Prostate gland (tissue), 2 donors: ENCODE data around the gene AFAP1. TPM values are rescaled to one million over a fixed set of nuclear protein-coding genes. Genes with fewer than 3 reads are reported as not detected.
A peak's percentile ranks its signal among the peaks of the same experiment; 100 is the strongest.

Experiments used
- DNase-seq: peaks from one replicate; pipeline ENCODE4 v3.0.0-alpha.2; 2019; ENCODE audit warnings: low spot score
- H3K27ac ChIP-seq, 2 donors: fragments of 200-600 bp; sonication (generic); 2 replicates each; pipeline ENCODE4 v1.5.1; 2017 to 2019
- H3K27me3 ChIP-seq: fragments of 200-600 bp; sonication (generic); replicated peaks from 2 replicates; pipeline ENCODE4 v1.5.1; 2019; ENCODE audit not compliant: insufficient read depth
- H3K36me3 ChIP-seq, 2 donors: fragments of 200-600 bp; sonication (generic); 1 replicate in 1 of 2; 2 replicates in 1 of 2; pipeline versions ENCODE4 v1.5.1 to v1.8.1; 2017 to 2019
- H3K4me1 ChIP-seq: fragments of 200-600 bp; sonication (generic); replicated peaks from 2 replicates; pipeline ENCODE4 v1.5.1; 2019
- H3K4me3 ChIP-seq, 2 donors: fragments of 200-600 bp; sonication (generic); 2 replicates each; pipeline ENCODE4 v1.5.1; 2017 to 2019
- H3K9me3 ChIP-seq: fragments of 200-600 bp; sonication (generic); 2 replicates; pipeline ENCODE4 v1.5.1; 2017
- POLR2A ChIP-seq: fragments of 450-650 bp; IDR thresholded peaks from one replicate; pipeline ENCODE4 v1.6.1; 2016; ENCODE audit warnings: antibody characterized with exemption, mild to moderate bottlenecking
- POLR2AphosphoS5 ChIP-seq: sonication (generic); formaldehyde crosslinking; IDR thresholded peaks from one replicate; pipeline ENCODE4 v1.6.1; 2017; ENCODE audit warnings: antibody characterized with exemption
- WGBS: methylation state at CpG from one replicate; pipeline ENCODE4 v1.1.5; 2018; 5-methylcytosine and 5-hydroxymethylcytosine counted together
- intact Hi-C: fragments of 100-400 bp; cut with DNase I; formaldehyde crosslinking; loops from one replicate; pipeline ENCODE4 v1.14.2; 2022
- total RNA-seq, 2 donors: library from RNA; depleted of rRNA; stranded (reverse); fragments of >200 nt; gene quantifications; one replicate each; pipeline ENCODE4 v1.1.0, GENCODE V29; 2016
- TF ChIP-seq, protein P1 (sequence below), 4 experiments: fragments of 200-600 bp in 2 of 4; fragments of 450-650 bp in 2 of 4; sonication (generic) in 2 of 4; IDR thresholded peaks; 1 replicate in 3 of 4; 2 replicates in 1 of 4; pipeline ENCODE4 v1.5.1; 2016 to 2019; ENCODE audit warnings: antibody characterized with exemption in 4 of 4, mild to moderate bottlenecking in 2 of 4, moderate library complexity in 2 of 4

Gene AFAP1
- total RNA-seq, 2 donors from 2014 or later, result 17.5 to 19.8 TPM

DNA sequence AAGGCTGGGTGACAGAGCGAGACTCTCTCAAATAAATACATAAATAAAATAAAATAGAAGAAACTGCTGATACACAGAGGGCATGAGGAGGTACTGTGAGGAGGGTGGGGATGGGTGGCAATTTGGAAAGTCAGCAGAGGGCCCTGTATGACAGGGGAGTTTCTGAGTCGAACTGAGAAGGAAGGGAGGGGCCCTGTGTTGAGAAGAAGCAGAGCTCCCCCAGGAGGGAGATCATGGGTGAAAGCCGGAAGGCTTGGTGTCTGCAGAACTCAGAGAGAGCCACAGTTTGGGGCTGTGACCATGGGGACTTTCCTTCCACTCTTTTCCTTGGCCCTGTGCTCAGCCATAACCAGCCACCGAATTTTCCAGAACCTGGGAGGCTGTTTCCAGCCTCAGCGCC is 24.8 kb upstream of the AFAP1 start:
- WGBS, result 87% methylated on average over 5 of the region's 5 CpGs
- TF ChIP-seq, protein P1, sequence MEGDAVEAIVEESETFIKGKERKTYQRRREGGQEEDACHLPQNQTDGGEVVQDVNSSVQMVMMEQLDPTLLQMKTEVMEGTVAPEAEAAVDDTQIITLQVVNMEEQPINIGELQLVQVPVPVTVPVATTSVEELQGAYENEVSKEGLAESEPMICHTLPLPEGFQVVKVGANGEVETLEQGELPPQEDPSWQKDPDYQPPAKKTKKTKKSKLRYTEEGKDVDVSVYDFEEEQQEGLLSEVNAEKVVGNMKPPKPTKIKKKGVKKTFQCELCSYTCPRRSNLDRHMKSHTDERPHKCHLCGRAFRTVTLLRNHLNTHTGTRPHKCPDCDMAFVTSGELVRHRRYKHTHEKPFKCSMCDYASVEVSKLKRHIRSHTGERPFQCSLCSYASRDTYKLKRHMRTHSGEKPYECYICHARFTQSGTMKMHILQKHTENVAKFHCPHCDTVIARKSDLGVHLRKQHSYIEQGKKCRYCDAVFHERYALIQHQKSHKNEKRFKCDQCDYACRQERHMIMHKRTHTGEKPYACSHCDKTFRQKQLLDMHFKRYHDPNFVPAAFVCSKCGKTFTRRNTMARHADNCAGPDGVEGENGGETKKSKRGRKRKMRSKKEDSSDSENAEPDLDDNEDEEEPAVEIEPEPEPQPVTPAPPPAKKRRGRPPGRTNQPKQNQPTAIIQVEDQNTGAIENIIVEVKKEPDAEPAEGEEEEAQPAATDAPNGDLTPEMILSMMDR (IDR thresholded peaks at IDR 0.05), result no peak
- no peak for TF ChIP-seq POLR2AphosphoS5
- TF ChIP-seq POLR2A, result no peak
- intact Hi-C loops, result no loop called here

DNA sequence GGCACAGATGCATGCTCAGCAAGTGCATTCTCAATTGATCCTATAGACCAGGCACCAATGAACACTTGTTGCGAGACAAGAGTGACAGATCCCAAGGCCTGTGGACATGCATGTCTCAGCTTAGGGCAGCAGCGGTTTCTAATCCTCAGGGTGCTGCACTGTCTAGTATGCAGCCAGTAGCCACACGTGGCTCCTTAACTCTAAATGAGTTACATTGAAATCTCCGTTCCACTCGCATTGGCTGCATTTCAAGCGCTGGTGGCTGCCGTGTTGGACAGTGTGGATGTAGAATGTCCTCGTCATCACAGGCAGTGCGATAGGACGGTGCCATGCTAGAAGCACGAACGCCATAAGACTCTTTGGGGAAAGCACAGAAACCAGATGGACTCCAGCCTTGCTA is 24.0 kb upstream of the AFAP1 start:
- WGBS, result 96% methylated on average over 12 of the region's 12 CpGs
- Histone ChIP-seq H3K4me1 (peaks cover 7% of the 10 kb centered on the region), H3K9me3 (no peaks in the 10 kb centered on the region), H3K27ac (no peak overlapping the region), H3K36me3 (no peaks in the 10 kb centered on the region), H3K4me3 (no peak overlapping the region), H3K27me3 (no peaks in the 10 kb centered on the region)
- intact Hi-C loops, result no loop called here
- no peak for DNase-seq
- TF ChIP-seq POLR2A, result no peak
- no peak for TF ChIP-seq POLR2AphosphoS5
- TF ChIP-seq, protein P1 (IDR thresholded peaks at IDR 0.05), result no peak

More for the DNA sequence above, 24.8 kb upstream of the AFAP1 start:
- Histone ChIP-seq H3K27me3 (no peaks in the 10 kb centered on the region), H3K4me1 (peaks cover 7% of the 10 kb centered on the region), H3K27ac (peak overlapping the region; percentile 38 to 49), H3K9me3 (no peaks in the 10 kb centered on the region), H3K36me3 (no peaks in the 10 kb centered on the region), H3K4me3 (no peak overlapping the region)
- DNase-seq, result no peak

DNA sequence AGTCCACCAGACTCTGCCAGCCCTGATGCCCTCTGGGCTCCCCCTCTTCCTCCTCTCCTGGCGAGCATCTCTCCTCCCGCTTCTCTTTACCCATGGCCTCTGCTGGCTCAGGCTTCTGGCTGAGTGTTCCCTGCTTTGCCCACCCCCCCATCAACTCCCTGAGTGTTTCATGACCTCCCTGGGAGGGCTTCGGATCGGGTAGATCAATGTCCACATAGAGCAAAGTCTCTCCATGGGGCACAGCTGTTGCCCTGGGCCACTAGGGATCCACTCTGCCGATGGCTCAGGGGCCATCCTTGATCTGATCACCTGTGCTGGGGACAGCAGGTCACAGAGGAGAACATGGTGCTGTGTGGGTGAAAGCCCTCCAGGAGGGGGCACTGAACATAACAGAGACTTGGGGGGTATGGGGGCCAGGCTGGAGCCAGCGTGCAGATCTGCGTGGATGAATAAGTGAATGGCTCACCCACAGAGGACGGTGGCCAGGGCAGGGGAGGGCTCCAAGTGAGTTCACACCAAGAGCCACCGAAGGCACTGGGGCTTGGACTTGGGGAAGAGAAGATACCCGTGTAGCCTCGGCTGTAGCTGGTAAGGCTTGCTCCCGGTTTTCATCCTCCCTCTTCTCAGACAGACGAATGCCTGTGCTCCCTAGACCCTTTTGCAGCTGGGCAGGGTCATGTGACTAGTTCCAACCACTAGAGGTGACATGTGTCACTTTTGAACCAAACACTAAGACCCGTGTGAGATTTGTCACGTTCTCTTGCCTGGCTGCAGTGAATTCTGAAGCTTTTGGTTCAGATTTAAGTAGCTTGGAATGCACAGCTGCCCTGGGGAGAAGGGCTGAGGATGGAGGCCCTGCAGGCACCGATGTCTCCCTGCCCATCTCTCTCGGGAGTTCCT is 23.2 kb upstream of the AFAP1 start:
- no peak for DNase-seq
- TF ChIP-seq, protein P1 (IDR thresholded peaks at IDR 0.05), result no peak
- no peak for TF ChIP-seq POLR2AphosphoS5
- no peak for TF ChIP-seq POLR2A
- no peaks in the 10 kb centered on the region for H3K36me3 ChIP-seq
- H3K27ac ChIP-seq, result no peak overlapping the region
- 91% methylated on average over 17 of the region's 17 CpGs for WGBS
- H3K9me3 ChIP-seq, result no peaks in the 10 kb centered on the region
- intact Hi-C loops, result no loop called here
- no peaks in the 10 kb centered on the region for H3K27me3 ChIP-seq
- H3K4me3 ChIP-seq, result no peak overlapping the region
- peaks cover 7% of the 10 kb centered on the region for H3K4me1 ChIP-seq

DNA sequence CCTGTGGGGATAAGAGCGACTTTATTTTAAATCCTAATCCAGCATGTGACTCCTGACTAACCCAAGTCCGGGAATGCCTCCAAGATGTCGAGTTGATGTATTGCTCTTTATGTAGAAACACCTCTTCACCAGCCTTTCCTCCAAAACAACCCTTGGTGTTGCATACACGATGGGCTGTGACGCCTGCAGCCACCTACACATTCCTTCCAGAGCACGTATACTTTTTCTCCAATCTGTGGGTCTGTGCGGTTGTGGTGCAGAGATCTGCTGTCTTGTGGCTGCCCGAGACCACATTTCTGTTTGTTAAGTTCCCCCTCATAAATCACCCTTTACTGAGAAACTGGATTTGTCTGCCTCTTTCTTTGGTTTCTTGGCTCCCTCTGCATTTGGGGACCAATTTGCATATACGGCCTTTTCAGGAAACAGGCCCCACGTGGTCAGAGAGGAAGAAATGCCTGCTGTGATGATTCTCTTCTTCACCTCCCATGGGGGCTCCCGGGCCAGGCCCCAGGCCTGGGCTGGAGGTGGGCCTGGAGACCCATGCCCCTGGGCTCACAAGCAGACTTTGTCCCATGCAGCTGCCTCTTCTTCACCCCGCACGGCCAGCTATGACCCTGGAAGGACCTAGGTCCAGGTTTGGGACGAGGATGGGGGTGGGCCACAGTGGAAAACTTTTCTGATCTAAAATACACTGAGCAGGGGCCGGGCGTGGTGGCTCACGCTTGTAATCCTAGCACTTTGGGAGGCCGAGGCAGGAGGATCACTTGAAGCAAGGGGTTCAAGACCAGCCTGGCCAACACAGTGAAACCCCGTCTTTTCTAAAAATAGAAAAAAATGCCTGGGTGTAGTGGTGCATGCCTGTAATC is 21.4 kb upstream of the AFAP1 start:
- peaks cover 7% of the 10 kb centered on the region for H3K4me1 ChIP-seq
- no peaks in the 10 kb centered on the region for H3K9me3 ChIP-seq
- no peak overlapping the region for H3K4me3 ChIP-seq
- H3K27ac ChIP-seq, result peak overlapping the region; percentile 64 to 66
- DNase-seq, result peak; percentile 84
- intact Hi-C loops, result no loop called here
- peak; percentile 81 for TF ChIP-seq POLR2AphosphoS5
- TF ChIP-seq, protein P1 (IDR thresholded peaks at IDR 0.05), result no peak
- no peak for TF ChIP-seq POLR2A
- H3K27me3 ChIP-seq, result no peaks in the 10 kb centered on the region
- WGBS, result 40% methylated on average over 19 of the region's 19 CpGs
- H3K36me3 ChIP-seq, result no peaks in the 10 kb centered on the region
